HCT116 (cell line): Measurements from ENCODE around the gene PRTG. TPM values are rescaled to one million over a fixed set of nuclear protein-coding genes. Genes with fewer than 3 reads are reported as not detected.

Source experiments
- ATAC-seq: fragments of 200-7000 bp; cut with Tn5 transposase; 2 replicates; pipeline ENCODE4 v1.9.1; 2020; ENCODE audit warnings: mild to moderate bottlenecking, moderate library complexity
- BruUV-seq: library from RNA; stranded (reverse); fragments of 400-500 nt; replicated peaks from 2 replicates; lab custom pipeline; 2021; lab: Mats Ljungman, UMichigan
- CTCF ChIA-PET: fragments of 300-600 bp; sonication (Branson Sonifier 250); formaldehyde crosslinking; loops from one replicate; lab custom pipeline; 2021; ENCODE audit warnings: antibody characterized with exemption; lab: Charles Lee
- POLR2A ChIA-PET: fragments of 300-600, 350-600 bp; sonication (Branson Sonifier 250); formaldehyde crosslinking; loops from one replicate; lab custom pipeline; 2021; ENCODE audit warnings: antibody characterized with exemption; lab: Charles Lee
- RAD21 ChIA-PET, 2 experiments: fragments of 300-600 bp; sonication (Branson Sonifier 250); formaldehyde crosslinking; loops; one replicate each; lab custom pipeline; 2023; ENCODE audit warnings: low total read pairs in 2 of 2; ENCODE audit not compliant: uncharacterized antibody in 2 of 2, unreplicated experiment in 2 of 2, low non-redundant PET in 1 of 2; lab: Charles Lee
- DNase-seq: peaks from one replicate; pipeline ENCODE4 v3.0.0-alpha.2; 2010; ENCODE audit warnings: low read depth, low spot score
- H2AFZ ChIP-seq: fragments of 200-600 bp; shearing (Covaris generic), sonication (generic); 2 replicates; pipeline ENCODE4 v1.6.1; 2017; ENCODE audit warnings: low read depth, mixed run types, mixed read lengths, antibody characterized with exemption, low read length; ENCODE audit not compliant: poor library complexity, severe bottlenecking
- H3K27ac ChIP-seq: 2 replicates; pipeline ENCODE4 v1.5.1; 2012; ENCODE audit warnings: low read depth, low read length
- H3K27me3 ChIP-seq: fragments of 200-600 bp; sonication (generic); 2 replicates; pipeline ENCODE4 v1.6.1; 2016; ENCODE audit warnings: mixed run types, low read length, mixed read lengths; ENCODE audit not compliant: insufficient read depth
- H3K36me3 ChIP-seq, 2 experiments: fragments of 200-500 bp in 1 of 2; fragments of 200-600 bp in 1 of 2; sonication (Bioruptor generic) in 1 of 2; sonication (generic) in 1 of 2; 2 replicates each; pipeline versions ENCODE4 v1.5.1 to v1.6.1; 2014 to 2016; ENCODE audit warnings: low read length in 2 of 2, inconsistent platforms in 1 of 2, mixed read lengths in 1 of 2, mixed run types in 1 of 2; ENCODE audit not compliant: insufficient read depth in 2 of 2, control insufficient read depth in 1 of 2
- H3K4me1 ChIP-seq, 2 experiments: fragments of 200-600 bp in 1 of 2; sonication (generic) in 1 of 2; 2 replicates each; pipeline versions ENCODE4 v1.5.1 to v1.6.1; 2012 to 2017; ENCODE audit warnings: low read length in 2 of 2, inconsistent platforms in 1 of 2, mild to moderate bottlenecking in 1 of 2, mixed read lengths in 1 of 2, mixed run types in 1 of 2, moderate library complexity in 1 of 2; ENCODE audit not compliant: insufficient read depth in 2 of 2, control insufficient read depth in 1 of 2
- H3K4me2 ChIP-seq: fragments of 200-600 bp; sonication (generic); 2 replicates; pipeline ENCODE4 v1.6.1; 2017; ENCODE audit warnings: mixed run types, low read length, mixed read lengths
- H3K4me3 ChIP-seq, 2 experiments: fragments of 200-600 bp in 1 of 2; sonication (generic) in 1 of 2; replicated peaks in 1 of 2; 2 replicates each; pipeline ENCODE4 v1.5.1; 2011 to 2016; ENCODE audit warnings: low read length in 2 of 2, control low read depth in 1 of 2, low read depth in 1 of 2, mild to moderate bottlenecking in 1 of 2, mixed read lengths in 1 of 2, mixed run types in 1 of 2
- H3K79me2 ChIP-seq: fragments of 200-600 bp; sonication (generic); 2 replicates; pipeline ENCODE4 v1.6.1; 2017; ENCODE audit warnings: mild to moderate bottlenecking, mixed run types, low read length, moderate library complexity, mixed read lengths; ENCODE audit not compliant: insufficient read depth
- H3K9ac ChIP-seq: fragments of 200-600 bp; sonication (generic); 2 replicates; pipeline ENCODE4 v1.6.1; 2016; ENCODE audit warnings: low read length, mixed read lengths
- H3K9me2 ChIP-seq: fragments of 200-600 bp; sonication (generic), shearing (Covaris generic); 2 replicates; pipeline ENCODE4 v1.6.1; 2017; ENCODE audit warnings: mixed run types, mild to moderate bottlenecking, moderate library complexity; ENCODE audit not compliant: insufficient read depth
- H3K9me3 ChIP-seq, 2 experiments: fragments of 200-500 bp in 1 of 2; fragments of 200-600 bp in 1 of 2; sonication (Bioruptor generic) in 1 of 2; sonication (generic) in 1 of 2; 2 replicates each; pipeline ENCODE4 v1.6.1; 2014 to 2017; ENCODE audit warnings: low read length in 2 of 2, mixed read lengths in 2 of 2, inconsistent platforms in 1 of 2, low read depth in 1 of 2, mild to moderate bottlenecking in 1 of 2, mixed run types in 1 of 2, moderate library complexity in 1 of 2; ENCODE audit not compliant: control insufficient read depth in 1 of 2, insufficient read depth in 1 of 2
- H4K20me1 ChIP-seq: fragments of 200-600 bp; sonication (generic), shearing (Covaris generic); 2 replicates; pipeline ENCODE4 v1.6.1; 2017; ENCODE audit warnings: mixed run types, mild to moderate bottlenecking, moderate library complexity; ENCODE audit not compliant: insufficient read depth
- CTCF ChIP-seq, 3 experiments: fragments of 200-600 bp in 1 of 3; sonication (generic) in 1 of 3; IDR thresholded peaks in 2 of 3; conservative IDR thresholded peaks in 1 of 3; 2 replicates each; pipeline ENCODE4 v1.5.1; 2012 to 2017; ENCODE audit warnings: low read depth in 2 of 3, low read length in 2 of 3, antibody characterized with exemption in 1 of 3, borderline replicate concordance in 1 of 3, control low read depth in 1 of 3, mild to moderate bottlenecking in 1 of 3, mixed read lengths in 1 of 3, mixed run types in 1 of 3, moderate library complexity in 1 of 3; ENCODE audit not compliant: insufficient read depth in 1 of 3
- ELF1 ChIP-seq: IDR thresholded peaks from 2 replicates; pipeline ENCODE4 v1.6.1; 2012; ENCODE audit warnings: low read depth, borderline replicate concordance
- EZH2 ChIP-seq: fragments of 200-600 bp; sonication (generic); IDR thresholded peaks from 2 replicates; pipeline ENCODE4 v1.6.1; 2017; ENCODE audit warnings: antibody characterized with exemption, mixed run types
- JUND ChIP-seq: IDR thresholded peaks from 2 replicates; pipeline ENCODE4 v1.6.1; 2012
- POLR2A ChIP-seq: IDR thresholded peaks from 2 replicates; pipeline ENCODE4 v1.7.0; 2011; ENCODE audit warnings: borderline replicate concordance; ENCODE audit not compliant: insufficient read depth, insufficient read length; ENCODE audit errors: extremely low read depth
- POLR2AphosphoS5 ChIP-seq: IDR thresholded peaks from 2 replicates; pipeline ENCODE4 v1.6.1; 2011; ENCODE audit warnings: mild to moderate bottlenecking, low read depth, low read length, moderate library complexity
- RAD21 ChIP-seq: IDR thresholded peaks from 2 replicates; pipeline ENCODE4 v1.6.1; 2012; ENCODE audit warnings: low read depth, mild to moderate bottlenecking
- REST ChIP-seq: IDR thresholded peaks from 2 replicates; pipeline ENCODE4 v1.6.1; 2012; ENCODE audit warnings: low read depth
- SIN3A ChIP-seq: IDR thresholded peaks from 2 replicates; pipeline ENCODE4 v1.6.1; 2012; ENCODE audit warnings: low read depth
- SP1 ChIP-seq: IDR thresholded peaks from 2 replicates; pipeline ENCODE4 v1.6.1; 2012; ENCODE audit warnings: low read depth
- YY1 ChIP-seq: IDR thresholded peaks from 2 replicates; pipeline ENCODE4 v1.6.1; 2011; ENCODE audit warnings: low read length, low read depth, moderate library complexity, mild to moderate bottlenecking; ENCODE audit not compliant: insufficient replicate concordance; ENCODE audit errors: extremely low read depth
- ZBTB33 ChIP-seq: IDR thresholded peaks from 2 replicates; pipeline ENCODE4 v1.6.1; 2011; ENCODE audit warnings: mild to moderate bottlenecking, low read length, moderate library complexity; ENCODE audit not compliant: insufficient replicate concordance; ENCODE audit errors: extremely low read depth
- ZNF274 ChIP-seq: fragments of 200-500 bp; sonication (Bioruptor generic); IDR thresholded peaks from 2 replicates; pipeline ENCODE4 v1.6.1; 2014; ENCODE audit warnings: mild to moderate bottlenecking, low read depth, low read length, inconsistent platforms
- intact Hi-C: fragments of 100-400 bp; cut with micrococcal nuclease; formaldehyde crosslinking; loops from 2 replicates; pipeline ENCODE4 v1.10.0; 2022
- total RNA-seq: library from RNA; stranded (reverse); gene quantifications from one replicate; pipeline ENCODE4 v1.2.1, GENCODE V29; 2021; ENCODE audit not compliant: unreplicated experiment

Gene PRTG
- total RNA-seq, 1 experiment from 2014 or later, result not detected

DNA sequence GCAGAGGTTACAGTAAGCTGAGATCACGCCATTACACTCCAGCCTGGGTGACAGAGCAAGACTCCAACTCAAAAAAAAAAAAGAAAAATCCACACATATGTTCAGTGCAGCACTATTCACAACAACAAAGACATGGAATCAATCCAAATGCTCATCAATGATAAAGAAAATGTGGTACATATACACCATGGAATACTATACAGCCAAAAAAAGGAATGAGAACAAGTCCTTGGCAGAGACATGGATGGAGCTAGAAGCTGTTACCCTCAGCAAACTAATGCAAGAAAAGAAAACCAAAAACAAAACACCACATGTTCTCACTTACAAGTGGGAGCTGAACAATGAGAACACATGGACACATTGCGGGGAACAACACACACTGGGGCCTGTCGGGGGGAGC lies 180.4 kb downstream of the PRTG start:
- H3K9me2 ChIP-seq, result no peaks in the 10 kb centered on the region
- no peaks in the 10 kb centered on the region for H3K4me1 ChIP-seq
- POLR2A ChIA-PET, result no interaction called here
- ATAC-seq (no peak), DNase-seq (no peak)
- no TSS peak for BruUV-seq
- no peak overlapping the region for H3K4me2 ChIP-seq
- H3K27ac ChIP-seq, result no peak overlapping the region
- RAD21 ChIA-PET, result no interaction called here
- H4K20me1 ChIP-seq, result no peaks in the 10 kb centered on the region
- no peak overlapping the region for H2AFZ ChIP-seq
- no peaks in the 10 kb centered on the region for H3K79me2 ChIP-seq
- H3K9ac ChIP-seq, result no peak overlapping the region
- no peaks in the 10 kb centered on the region for H3K36me3 ChIP-seq
- no peak overlapping the region for H3K4me3 ChIP-seq
- no peak for TF ChIP-seq REST
- TF ChIP-seq POLR2AphosphoS5, result no peak
- TF ChIP-seq SP1, result no peak
- TF ChIP-seq EZH2, result no peak
- TF ChIP-seq ZNF274, result no peak
- TF ChIP-seq RAD21, result no peak
- TF ChIP-seq ZBTB33, result no peak
- TF ChIP-seq CTCF (IDR thresholded peaks at IDR 0.05 in 2 of 3, conservative IDR thresholded peaks at IDR 0.05 in 1 of 3; ENCODE audit: borderline replicate concordance in 1 of 3, insufficient read depth in 1 of 3, low read depth in 2 of 3, low read length in 2 of 3), result no peak
- no peak for TF ChIP-seq SIN3A
- TF ChIP-seq POLR2A, result no peak
- TF ChIP-seq JUND, result no peak
- TF ChIP-seq ELF1, result no peak
- TF ChIP-seq YY1, result no peak
- intact Hi-C loops, result no loop called here
- H3K27me3 ChIP-seq, result no peaks in the 10 kb centered on the region
- H3K9me3 ChIP-seq, result no peaks in the 10 kb centered on the region
- CTCF ChIA-PET, result no interaction called here
